Brain microvascular endothelial cell (primary cell): Measurements from ENCODE around the gene FNDC3A.

ENCODE experiments used
- DNase-seq: peaks from one replicate; pipeline ENCODE4 v3.0.0-alpha.2; 2020
- H3K27ac ChIP-seq: fragments of 250-450 bp; sonication (Bioruptor Pico); 2 replicates; pipeline ENCODE4 v1.5.1; 2020; ENCODE audit warnings: mild to moderate bottlenecking, moderate library complexity
- H3K27me3 ChIP-seq: fragments of 250-450 bp; sonication (Bioruptor Pico); replicated peaks from 2 replicates; pipeline ENCODE4 v1.5.1; 2020; ENCODE audit warnings: mild to moderate bottlenecking
- H3K36me3 ChIP-seq: fragments of 250-450 bp; sonication (Bioruptor Pico); replicated peaks from 2 replicates; pipeline ENCODE4 v1.5.1; 2020; ENCODE audit warnings: mild to moderate bottlenecking
- H3K4me3 ChIP-seq: 2 replicates; pipeline ENCODE4 v1.5.1; 2011; ENCODE audit warnings: low read depth, mild to moderate bottlenecking, control low read depth, low read length, moderate library complexity
- in situ Hi-C: cut with HindIII; loops from 2 replicates; pipeline ENCODE4 v1.10.0; 2017; ENCODE audit warnings: low sequenced_read_pairs, low pct_ligation_motif_present
- TF ChIP-seq, protein P1 (sequence below): IDR thresholded peaks from 2 replicates; pipeline ENCODE4 v1.5.1; 2011; ENCODE audit warnings: low read depth, mild to moderate bottlenecking, moderate library complexity, low read length, control low read depth, inconsistent platforms; ENCODE audit errors: missing control alignments

Gene FNDC3A

DNA sequence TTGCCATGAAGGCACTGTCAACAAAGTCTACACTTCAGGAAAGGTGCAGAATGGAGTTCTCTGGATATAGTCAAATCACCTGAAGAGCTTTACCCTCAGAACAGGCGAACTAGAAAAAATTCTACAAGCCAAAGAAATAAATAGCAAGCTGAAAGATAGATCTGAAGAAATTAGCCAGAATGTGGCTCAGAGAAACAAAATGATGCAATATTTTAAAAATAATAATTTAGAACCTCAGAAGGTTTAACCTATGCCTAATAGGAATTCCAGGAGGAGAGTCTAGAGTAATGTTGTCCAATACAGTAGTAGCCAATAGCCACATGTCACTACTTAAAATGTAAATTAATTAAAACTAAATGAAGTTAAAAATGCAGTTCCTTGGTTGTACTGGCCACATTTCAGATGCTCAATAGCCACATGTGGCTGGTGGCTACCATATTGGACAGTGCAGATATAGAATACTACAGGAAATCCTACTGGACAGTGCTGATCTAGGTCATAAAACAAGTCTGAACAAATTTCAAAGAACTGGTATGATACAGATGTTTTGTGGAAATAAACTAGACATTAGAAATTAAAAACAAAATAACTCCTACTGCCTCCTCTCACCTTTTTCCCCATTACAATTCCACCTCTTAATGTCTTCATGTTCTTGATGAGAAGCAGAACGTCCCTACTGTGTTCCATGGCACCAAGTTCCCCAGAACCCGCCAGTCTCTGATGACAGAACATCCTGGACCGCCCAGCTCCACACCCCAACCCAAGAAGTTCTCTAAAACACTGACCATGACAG, 271.3 kb downstream of the FNDC3A start:
- H3K36me3 ChIP-seq, result no peaks in the 10 kb centered on the region
- in situ Hi-C loops, result no loop called here
- peak overlapping the region; percentile 100 for H3K4me3 ChIP-seq
- H3K27ac ChIP-seq, result peak overlapping the region; percentile 68
- no peaks in the 10 kb centered on the region for H3K27me3 ChIP-seq
- no peak for DNase-seq
- TF ChIP-seq, protein P1, sequence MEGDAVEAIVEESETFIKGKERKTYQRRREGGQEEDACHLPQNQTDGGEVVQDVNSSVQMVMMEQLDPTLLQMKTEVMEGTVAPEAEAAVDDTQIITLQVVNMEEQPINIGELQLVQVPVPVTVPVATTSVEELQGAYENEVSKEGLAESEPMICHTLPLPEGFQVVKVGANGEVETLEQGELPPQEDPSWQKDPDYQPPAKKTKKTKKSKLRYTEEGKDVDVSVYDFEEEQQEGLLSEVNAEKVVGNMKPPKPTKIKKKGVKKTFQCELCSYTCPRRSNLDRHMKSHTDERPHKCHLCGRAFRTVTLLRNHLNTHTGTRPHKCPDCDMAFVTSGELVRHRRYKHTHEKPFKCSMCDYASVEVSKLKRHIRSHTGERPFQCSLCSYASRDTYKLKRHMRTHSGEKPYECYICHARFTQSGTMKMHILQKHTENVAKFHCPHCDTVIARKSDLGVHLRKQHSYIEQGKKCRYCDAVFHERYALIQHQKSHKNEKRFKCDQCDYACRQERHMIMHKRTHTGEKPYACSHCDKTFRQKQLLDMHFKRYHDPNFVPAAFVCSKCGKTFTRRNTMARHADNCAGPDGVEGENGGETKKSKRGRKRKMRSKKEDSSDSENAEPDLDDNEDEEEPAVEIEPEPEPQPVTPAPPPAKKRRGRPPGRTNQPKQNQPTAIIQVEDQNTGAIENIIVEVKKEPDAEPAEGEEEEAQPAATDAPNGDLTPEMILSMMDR, result no peak

GRCh38 chr13:49247643-49248621, 272.2 kb downstream of the FNDC3A start, which contains the start of gene CDADC1:
CDADC1 (plus strand) TSS chr13:49247925; CDS start chr13:49248038, 113 bp downstream.
- TF ChIP-seq, protein P1, result no peak
- Histone ChIP-seq H3K36me3 (no peaks in the 10 kb centered on the region), H3K27ac (peak within 1 kb of the TSS; percentile 68), H3K27me3 (no peaks in the 10 kb centered on the region), H3K4me3 (peak within 1 kb of the TSS; percentile 100)
- DNase-seq, result peak; percentile 95
- in situ Hi-C loops, result no loop called here

GRCh38 chr13:49248622-49249002, 272.9 kb downstream of the FNDC3A start:
- DNase-seq, result no peak

DNA sequence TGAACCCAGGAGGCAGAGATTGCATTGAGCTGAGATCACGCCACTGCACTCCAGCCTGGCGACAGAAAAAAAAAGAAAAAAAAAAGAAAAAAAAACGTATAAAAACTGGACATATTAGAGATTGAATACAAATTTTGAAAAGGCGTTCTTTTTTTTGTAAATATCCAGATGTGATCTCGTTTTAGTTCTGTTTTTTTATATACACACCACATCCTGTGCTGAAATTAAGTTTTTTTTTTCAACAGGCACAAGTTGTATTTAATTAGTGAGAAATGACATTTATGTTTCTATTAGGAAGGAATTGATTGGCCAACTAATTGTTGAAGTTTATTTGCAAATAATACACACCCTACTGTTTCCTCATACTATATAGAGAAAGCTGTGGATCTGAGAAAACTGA, 275.6 kb downstream of the FNDC3A start:
- no peaks in the 10 kb centered on the region for H3K27me3 ChIP-seq
- no peak overlapping the region for H3K4me3 ChIP-seq
- in situ Hi-C loops, result no loop called here
- no peak overlapping the region for H3K27ac ChIP-seq
- DNase-seq, result no peak
- TF ChIP-seq, protein P1, result no peak
- H3K36me3 ChIP-seq, result no peaks in the 10 kb centered on the region

More at GRCh38 chr13:49248622-49249002, 272.9 kb downstream of the FNDC3A start:
- H3K27me3 ChIP-seq, result no peaks in the 10 kb centered on the region
- no peaks in the 10 kb centered on the region for H3K36me3 ChIP-seq
- in situ Hi-C loops, result no loop called here
- H3K27ac ChIP-seq, result no peak overlapping the region
- TF ChIP-seq, protein P1, result peak; percentile 40
- H3K4me3 ChIP-seq, result peak overlapping the region; percentile 100

GRCh38 chr13:49253310-49253709, 277.6 kb downstream of the FNDC3A start:
- in situ Hi-C loops, result no loop called here
- no peak overlapping the region for H3K4me3 ChIP-seq
- no peak overlapping the region for H3K27ac ChIP-seq
- H3K27me3 ChIP-seq, result no peaks in the 10 kb centered on the region
- no peak for DNase-seq
- H3K36me3 ChIP-seq, result no peaks in the 10 kb centered on the region
- TF ChIP-seq, protein P1, result no peak
